ENCODE data around the gene CNTD1.
"Not testable (repeated sequence)": the region's sequence is repeated elsewhere in the genome, so short reads cannot be mapped to it uniquely, and the experiment has no call there.

DNA sequence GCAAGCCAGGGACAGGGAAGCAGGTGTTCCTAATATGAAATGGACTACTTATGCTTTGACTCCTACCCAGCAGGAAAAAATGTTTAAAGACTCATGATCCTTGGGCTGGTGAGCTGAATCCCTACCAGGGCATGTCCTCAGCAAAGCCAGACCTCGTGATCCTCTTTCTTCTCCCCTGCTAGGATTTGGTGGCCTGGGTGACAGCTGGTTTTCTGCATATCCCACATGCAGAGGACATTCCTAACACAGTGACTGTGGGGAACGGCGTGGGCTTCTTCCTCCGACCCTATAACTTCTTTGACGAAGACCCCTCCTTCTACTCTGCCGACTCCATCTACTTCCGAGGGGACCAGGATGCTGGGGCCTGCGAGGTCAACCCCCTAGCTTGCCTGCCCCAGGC, 57.4 kb downstream of the CNTD1 start:
- not testable (repeated sequence) for TF ChIP-seq POLR2A (IDR thresholded peaks at IDR 0.05; ENCODE audit: low read length); GATA1 (IDR thresholded peaks at IDR 0.05; ENCODE audit: low read depth, low read length)

Data from erythroblast (primary cell).